Stimulated activated CD4-positive, alpha-beta T cell treated with anti-CD3 and anti-CD28 coated beads, TNF-alpha, amount 100 ng/mL, for 24 hours (primary cell): Measurements from ENCODE around the gene ZMYND19.
"Not testable (repeated sequence)": the region's sequence is repeated elsewhere in the genome, so short reads cannot be mapped to it uniquely, and the experiment has no call there.

Source experiments
- DNase-seq, 3 experiments: peaks; one replicate each; pipeline ENCODE4 v3.0.0-alpha.2; 2020; ENCODE audit warnings: low read depth in 3 of 3

The ZMYND19 gene

DNA sequence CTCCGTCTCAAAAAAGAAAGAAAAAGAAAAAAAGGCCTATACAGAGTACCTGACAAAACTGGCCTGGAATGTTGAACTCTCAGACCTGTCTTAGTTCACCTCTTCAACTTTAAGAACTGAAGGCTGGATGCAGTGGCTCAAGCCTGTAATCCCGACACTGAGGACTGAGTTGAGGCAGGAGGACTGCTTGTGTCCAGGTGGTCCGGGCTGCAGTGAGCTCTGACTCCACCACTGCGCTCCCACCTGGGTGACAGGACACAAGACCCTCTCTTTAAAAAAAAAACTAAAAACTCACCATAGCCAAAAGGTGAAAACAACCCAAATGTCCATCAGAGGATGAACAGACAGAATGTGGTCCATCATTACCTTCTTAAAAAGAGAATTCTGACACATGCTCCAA is 32.2 kb downstream of the ZMYND19 start:
- no peak for DNase-seq

DNA sequence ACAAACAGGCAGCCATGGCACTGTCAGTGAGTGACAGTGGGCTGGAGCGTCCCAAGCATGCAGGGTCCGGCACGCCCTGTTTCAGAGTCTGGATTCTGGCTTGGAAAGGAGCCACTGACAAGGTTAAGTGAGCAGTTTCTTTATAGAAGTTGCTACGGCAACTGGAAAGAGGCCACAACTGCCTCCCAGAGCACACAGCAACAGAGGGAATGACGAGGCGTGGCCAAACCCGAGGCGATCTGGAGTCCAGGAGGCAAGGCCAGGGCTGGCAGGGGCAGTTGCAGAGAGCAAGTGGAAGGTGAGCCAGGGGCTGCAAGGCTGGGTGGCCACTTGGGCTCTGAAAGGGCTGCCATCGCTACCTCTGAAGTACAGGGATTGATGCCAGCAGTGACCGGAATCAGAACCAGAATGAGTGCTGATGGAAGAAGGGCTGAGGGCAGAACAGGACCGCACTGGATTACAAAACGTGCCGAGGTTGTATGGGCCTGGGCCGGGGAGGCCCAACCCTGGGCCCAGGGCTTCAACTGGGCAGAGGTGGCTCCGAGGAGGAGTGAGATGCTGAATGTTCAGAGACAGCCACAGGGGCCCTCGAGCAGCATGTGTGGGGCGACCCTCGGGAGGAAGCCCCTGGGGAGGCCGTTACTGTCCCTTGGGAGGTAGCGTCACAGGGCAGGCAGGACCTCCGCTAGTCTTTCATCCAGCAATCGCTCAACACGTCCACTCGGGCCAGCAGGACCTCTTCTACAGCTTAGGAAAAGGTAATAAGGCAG is 34.1 kb downstream of the ZMYND19 start:
- no peak for DNase-seq

DNA sequence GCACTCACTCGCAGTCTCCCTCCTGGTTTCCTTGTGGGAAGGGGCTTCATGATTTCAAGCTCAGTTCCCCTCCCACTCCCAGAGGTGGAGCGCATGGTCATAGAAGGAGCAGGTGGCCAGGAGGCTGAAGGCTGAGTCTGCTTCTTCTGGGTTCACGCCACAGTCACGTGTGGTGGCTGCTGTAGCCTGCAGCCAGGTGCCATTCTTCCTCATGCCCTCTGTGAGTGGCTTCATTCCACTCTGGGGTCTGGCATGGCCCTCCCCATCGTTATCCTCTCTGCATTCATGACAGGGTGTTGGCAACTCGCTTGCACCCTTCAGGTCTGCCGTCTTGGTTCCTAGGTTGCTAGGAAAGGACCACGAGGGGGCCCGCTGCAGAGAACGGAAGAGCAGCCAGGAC is 35.1 kb downstream of the ZMYND19 start:
- DNase-seq = no peak

DNA sequence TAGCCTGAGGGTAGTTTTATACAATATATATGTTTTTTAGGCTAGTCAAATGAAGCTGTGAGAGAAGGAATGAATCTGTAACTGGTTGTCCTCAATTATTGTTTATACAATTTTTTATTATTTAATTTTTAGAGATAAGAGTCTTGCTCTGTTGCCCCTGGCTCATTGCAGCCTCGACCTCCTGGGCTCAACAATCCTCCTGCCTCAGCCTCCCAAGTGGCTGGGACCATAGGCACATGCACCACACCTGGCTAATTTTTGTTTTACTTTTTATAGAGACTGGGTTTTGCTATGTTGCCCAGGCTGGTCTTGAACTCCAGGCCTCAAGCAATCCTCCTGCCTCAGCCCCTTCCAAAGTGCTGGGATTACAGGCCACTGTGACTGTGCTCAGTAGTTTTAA is 36.0 kb downstream of the ZMYND19 start:
- DNase-seq = no peak

DNA sequence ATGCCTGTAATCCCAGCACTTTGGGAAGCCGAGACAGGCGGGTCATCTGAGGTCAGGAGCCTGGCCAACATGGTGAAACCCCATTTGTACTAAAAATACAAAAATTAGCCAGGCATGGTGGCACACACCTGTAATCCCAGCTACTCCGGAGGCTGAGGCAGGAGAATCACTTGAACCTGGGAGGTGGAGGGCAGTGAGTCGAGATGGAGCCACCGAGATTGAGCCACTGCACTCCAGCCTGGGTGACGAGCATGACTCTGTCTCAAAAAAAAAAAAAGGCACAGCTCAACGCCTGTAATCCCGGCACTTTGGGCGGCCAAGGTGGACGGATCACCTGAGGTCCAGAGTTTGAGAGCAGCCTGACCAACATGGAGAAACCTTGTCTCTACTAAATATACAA is 36.7 kb downstream of the ZMYND19 start:
- DNase-seq = not testable (repeated sequence)

DNA sequence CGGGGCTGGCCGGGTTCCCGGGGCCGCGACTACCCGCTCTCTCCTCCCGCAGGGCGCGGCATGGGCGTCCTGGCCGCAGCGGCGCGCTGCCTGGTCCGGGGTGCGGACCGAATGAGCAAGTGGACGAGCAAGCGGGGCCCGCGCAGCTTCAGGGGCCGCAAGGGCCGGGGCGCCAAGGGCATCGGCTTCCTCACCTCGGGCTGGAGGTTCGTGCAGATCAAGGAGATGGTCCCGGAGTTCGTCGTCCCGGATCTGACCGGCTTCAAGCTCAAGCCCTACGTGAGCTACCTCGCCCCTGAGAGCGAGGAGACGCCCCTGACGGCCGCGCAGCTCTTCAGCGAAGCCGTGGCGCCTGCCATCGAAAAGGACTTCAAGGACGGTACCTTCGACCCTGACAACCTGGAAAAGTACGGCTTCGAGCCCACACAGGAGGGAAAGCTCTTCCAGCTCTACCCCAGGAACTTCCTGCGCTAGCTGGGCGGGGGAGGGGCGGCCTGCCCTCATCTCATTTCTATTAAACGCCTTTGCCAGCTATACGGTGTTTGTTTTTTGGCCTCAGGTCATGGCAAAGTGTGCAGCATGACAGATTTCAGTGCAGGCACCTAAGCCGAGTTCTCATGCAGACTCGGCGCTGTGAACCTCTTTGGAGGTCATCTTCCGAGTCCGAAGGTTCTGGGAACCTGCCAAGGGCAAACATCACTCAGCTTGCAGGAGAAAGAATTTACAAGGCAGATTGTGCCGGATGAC is 38.1 kb downstream of the ZMYND19 start:
- DNase-seq = peak in 1 of 3 experiments; percentile 21

DNA sequence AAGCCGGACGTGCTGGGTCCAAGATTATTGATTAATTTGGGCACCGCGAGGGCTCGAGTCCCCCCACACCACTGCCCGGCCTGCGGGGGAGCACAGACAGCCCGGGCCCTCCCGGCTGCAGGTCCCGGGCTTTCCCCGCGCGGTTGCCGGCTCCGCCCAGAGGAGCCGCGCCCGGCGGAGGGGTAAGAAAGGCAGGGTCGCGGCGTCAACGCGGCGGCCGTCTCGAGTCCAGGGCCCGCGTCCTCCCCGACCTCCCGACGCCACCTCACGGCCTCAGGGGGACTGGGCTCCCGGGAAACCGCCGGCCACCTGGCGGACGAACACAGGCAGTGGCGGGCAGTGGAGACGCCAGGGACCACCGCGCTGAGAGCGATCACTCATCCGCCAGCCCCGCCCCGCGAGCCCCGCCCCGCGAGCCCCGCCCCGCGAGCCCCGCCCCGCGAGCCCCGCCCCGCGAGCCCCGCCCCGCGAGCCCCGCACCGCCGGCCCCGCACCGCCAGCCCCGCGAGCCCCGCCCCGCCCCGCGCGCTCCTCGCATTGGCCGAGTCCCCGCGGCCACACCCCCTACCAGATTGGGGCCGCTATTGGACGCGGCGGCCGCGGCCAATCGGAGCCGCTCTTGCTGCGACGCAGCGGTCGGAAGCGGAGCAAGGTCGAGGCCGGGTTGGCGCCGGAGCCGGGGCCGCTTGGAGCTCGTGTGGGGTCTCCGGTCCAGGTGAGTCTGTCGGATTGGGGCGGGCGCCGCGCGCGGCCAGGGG is 38.9 kb downstream of the ZMYND19 start, which contains the start of gene MRPL41:
TSS of gene MRPL41 (plus strand) at position 616 of the 758 bp plus-strand sequence. CDS start 203 bp downstream, outside the sequence.
- peak; percentile 79 to 89 (median 83) for DNase-seq

DNA sequence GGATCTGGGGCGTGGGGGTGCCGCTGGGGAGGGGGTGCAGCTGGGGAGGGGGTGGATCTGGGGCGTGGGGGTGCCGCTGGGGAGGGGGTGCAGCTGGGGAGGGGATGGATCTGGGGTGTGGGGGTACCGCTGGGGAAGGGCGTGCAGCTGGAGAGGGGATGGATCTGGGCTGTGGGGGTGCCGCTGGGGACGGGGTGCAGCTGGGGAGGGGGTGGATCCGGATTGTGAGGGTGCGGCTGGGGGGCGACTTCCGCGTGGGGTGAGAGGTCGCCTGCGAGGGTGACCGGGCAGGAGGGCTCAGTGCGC is 39.4 kb downstream of the ZMYND19 start:
- not testable (repeated sequence) for DNase-seq

DNA sequence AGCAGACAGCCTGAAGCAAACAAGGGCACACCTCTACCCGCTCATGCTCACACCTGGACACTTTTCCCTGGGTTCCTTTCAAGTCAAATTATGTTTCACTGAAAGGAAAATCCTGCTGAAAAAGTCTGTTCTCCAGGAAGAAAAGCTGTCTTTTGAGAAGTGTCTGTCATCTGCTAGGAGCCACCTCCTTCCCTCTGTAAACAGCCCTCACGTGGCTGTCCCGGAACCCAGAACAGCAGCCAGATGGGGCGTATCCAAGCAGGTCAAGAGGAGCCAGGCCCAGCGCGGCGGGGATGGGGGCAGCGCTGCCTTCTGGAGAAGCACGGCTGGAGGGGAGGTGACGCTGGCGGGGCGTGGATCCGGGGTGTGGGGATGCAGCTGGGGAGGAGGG is 40.1 kb downstream of the ZMYND19 start, which contains the start of gene PNPLA7:
TSS of gene PNPLA7 (minus strand) at position 172 of the 391 bp plus-strand sequence. CDS start 205 bp downstream, outside the sequence.
- peak in 1 of 3 experiments; percentile 43 for DNase-seq

DNA sequence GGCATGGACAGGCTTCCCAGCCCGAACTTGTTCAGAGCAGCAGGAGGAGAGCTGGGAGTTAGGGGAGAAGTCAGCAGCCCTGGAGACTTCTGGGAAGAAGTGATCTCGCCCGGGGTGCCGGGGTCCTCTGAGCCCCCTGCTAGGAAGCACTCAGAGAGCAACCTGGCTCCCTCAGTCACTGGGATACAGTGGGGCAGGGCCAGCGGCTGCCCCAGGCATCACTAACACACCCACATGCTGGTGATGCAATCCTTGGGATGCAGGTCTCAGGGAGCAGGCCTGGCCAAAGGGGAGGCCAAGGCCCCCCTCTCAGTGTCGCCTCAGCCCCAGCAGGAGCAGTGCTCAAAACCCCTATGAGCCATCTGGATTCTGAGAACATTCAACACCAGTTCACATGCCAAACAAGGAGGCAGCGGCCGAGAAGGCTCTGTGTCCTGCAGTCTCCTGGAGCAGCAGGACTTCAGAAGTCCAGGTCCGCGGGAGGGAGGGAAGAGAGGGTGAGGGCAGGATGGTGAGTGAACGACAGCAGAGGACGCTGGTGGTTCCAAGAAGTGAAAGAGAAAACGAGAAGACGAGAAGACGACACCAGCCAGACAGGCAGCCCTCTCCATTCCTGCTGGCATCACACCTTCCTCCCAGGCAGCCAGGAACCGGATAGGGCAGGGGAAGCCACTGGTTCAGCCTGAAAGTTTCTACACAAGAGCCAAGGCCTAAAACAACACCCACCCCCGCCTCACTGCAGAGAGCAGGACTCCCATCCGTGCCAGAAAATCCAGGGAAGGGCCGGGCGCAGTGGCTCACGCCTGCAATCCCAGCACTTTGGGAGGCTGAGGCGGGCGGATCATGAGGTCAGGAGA is 42.4 kb downstream of the ZMYND19 start:
- DNase-seq = no peak

DNA sequence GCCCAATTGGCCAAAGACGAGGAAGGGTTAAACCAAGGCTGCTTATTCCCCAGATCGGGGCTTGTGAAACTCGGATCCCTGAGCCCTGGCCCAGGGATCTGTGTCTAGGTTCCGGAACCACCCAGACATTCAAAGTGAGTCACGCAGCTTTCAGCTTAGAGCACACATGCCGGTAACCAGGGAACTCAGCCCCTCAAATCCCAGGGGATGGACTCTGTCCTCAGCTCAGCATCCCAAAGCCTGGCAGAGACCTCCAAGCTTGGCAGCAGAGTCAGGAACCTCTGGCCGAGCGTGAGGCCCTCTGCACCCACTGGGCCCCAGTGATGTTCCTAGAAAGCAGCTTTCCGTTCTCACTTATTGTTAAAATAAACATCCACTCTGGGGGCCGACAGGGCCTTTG is 45.2 kb downstream of the ZMYND19 start:
- no peak for DNase-seq

DNA sequence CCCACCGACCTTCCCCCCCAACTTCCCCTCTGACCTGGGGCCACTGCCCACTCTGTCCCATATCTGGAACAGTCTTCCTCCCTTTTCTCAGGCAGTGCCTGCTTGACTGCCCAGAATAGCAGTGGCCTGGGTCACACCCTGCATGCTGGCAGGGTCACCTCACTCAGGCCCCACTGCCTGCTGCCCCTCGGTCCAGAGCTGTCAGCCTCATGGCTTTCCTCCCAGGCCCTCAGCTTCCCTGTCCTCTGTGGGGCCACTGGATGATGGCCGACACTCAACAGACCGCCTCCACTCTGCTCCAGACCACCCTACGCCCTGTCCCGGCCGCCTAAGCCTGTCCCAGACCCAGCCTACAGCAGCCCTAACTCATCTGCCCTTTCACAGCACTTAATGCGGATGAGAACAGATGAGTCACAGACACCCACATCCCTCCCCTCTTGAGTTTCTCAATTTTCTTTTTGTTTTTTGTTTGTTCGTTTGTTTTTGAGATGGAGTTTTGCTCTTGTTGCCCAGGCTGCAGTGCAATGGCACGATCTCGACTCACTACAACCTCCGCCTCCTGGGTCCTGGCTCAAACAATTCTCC is 46.0 kb downstream of the ZMYND19 start:
- no peak for DNase-seq

DNA sequence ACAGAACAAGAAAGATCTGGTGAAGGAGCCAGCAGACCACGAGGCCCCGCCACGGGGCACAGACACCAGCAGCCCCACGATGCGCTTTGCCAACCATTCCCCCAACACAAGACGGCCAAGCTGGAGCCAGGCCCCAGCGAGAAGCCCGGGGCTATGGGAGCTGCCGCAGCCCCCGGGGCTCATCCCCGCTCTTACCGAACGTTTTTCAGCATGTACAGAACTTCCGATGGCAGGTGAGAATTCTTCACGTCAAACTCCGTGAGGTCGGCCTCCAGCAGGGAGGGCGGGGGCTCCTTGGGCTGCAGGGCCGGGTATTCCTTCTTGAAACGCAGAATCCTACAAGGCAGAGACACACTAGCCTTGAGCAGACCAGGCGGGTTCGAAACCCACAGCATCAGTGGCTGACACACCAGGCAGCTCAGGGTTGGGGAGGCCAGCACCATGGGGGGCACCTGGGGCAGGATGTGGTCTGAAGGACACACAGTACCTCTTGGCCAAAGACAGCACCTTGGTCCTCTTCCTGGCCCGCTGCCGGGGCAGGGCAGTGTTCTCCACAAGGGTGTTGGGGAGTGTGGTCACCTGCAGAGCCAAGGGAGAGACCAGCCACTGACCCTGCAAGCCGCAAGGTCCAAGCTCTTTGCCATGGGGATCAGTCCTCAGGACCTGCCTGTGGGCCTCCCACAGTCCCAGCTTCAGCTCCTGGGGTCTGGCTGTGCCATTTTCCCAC is 46.9 kb downstream of the ZMYND19 start:
- no peak for DNase-seq

DNA sequence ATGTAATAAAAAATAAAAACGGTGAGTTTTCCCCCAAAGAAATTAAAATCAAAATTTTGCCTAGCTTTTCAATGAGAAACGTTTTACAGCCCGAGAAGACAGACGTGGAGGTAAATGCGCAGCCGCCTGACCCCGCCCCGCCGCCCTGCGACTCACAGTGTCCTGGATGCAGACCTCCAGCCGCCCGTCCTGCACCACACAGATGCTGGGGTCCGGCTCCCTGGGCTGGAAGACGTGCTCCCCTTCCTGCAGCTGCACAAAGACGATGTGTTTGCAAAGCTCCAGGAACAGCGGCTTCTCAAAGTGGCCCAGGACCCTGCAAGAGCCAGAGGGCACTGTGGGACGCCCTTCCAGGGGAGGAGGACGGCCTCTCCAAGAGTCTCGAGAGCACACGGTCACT is 47.8 kb downstream of the ZMYND19 start:
- DNase-seq = no peak

DNA sequence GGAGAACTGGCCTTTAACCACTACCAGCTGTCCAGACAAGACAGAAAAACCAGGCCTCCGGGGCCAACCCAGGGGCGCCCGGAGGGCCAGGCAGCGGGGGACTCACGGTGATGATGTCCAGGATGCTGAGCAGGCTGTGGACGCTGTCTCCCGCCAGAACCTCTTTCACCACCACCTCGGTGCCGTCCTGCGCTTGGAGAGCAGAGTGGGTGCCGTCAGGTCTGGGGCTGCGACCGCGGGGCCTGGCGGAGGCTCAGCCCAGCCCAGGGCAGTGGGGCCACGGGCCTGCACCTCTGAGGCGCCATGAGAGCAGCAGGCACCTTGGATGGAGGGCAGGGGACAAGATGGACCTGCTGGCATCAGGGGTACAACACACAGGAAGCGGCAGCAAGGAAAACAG is 49.8 kb downstream of the ZMYND19 start:
- DNase-seq = no peak

DNA sequence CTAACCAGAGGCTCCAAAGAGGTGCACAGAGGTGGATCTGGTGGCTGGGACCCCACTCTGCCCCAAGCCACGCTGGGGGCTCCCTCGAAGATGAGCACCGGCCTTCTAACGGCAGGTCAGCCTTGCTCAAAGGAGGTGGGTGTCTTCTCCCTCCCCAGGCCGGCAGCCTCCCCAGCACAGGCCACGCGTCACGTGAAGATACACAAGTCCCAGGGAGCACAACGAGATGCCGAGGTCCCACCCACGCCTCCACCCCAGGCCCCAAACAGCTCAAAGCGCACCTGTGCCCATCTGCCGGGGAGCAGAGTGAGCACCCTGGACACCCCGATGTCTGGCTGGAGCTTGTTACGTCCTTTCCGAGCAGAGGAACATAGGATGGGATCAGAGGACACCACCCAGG is 52.3 kb downstream of the ZMYND19 start:
- DNase-seq = no peak

DNA sequence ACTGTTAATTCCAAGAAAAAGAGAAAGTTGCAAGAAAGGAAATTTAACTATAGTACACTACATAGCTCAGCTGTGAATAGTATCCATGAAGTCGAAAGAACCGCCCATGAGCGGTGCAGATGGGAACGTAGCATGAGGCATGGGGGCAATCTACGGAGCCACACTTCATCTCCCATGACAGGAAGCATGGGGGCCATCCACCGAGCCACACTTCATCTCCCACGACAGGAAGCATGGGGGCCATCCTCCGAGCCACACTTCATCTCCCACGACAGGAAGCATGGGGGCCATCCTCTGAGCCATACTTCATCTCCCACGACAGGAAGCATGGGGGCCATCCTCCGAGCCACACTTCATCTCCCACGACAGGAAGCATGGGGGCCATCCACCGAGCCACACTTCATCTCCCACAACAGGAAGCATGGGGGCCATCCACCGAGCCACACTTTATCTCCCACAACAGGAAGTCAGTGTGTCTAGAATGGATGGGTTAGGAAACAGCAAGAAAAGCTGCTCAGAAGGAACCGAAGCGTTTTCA is 53.6 kb downstream of the ZMYND19 start:
- DNase-seq = not testable (repeated sequence)

DNA sequence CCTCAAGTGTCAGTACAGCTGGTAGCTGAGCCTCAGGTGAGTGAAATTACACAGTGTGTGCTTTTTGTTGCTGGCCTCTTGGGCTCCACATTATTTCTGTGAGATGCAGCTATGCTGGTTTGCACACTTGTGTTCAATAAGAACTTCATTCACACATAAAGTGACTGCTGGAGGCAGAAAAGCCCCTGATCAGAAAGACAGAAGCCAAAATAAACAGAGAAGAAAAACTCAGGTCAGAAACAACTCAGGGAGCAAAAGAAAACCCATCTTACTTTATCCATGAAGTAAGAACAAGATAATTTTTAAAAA is 55.2 kb downstream of the ZMYND19 start:
- no peak for DNase-seq

DNA sequence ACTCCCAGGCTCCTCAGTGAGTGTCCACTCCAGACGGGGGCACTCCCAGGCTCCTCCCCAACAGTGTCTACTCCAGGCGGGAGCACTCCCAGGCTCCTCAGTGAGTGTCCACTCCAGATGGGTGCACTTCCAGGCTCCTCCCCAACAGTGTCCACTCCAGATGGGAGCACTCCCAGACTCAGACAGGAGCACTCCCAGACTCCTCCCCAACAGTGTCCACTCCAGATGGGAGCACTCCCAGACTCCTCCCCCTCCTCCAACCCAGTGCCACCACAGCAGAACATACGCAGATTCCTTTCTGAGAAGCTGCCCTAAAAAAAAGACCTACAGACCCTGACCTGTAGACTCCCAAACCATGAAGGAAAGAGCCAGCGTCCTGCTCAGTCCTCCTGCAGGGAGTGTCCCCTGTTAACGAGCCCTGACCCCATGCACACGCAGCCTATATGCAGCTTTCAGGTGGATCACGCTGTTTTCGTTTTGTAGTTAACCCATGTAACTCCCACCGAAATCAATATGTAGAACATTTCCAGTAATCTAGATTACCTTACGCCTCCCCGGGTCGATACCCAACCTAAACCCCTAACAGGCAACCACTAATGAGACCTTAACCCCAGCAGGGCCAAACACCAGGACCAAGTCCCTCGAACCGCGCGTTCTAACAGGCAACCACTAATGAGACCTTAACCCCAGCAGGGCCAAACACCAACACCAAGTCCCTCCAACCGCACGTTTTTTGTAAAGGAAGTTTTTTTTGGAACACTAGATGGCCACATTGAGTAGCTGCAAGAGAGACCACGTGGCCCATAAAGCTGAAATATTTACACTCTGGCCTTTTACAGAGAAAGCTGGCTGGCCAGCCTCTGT is 55.8 kb downstream of the ZMYND19 start:
- DNase-seq = no peak
